ENCODE data around the gene GRIPAP1. TPM values are rescaled to one million over a fixed set of nuclear protein-coding genes. Genes with fewer than 3 reads are reported as not detected.
"Not testable (repeated sequence)": the region's sequence is repeated elsewhere in the genome, so short reads cannot be mapped to it uniquely, and the experiment has no call there.

The GRIPAP1 gene
- polyA plus RNA-seq, 3 donors = 3.8 to 103 (median 10.7) TPM

- H3K27me3 Mint-ChIP-seq (ENCODE audit: low read depth in 3 of 3) = peaks cover 0 to 8% (median 0%) of the 10 kb centered on the region in 3 donors
- Histone ChIP-seq H3K27ac (ENCODE audit: low read depth in 1 of 2, low read length in 2 of 2) (no peak overlapping the region), H3K4me1 (ENCODE audit: control insufficient read depth in 1 of 2, insufficient read depth in 2 of 2, low read length in 2 of 2) (no peaks in the 10 kb centered on the region), H2AFZ (ENCODE audit: insufficient read depth, low read depth, low read length, poor library complexity, severe bottlenecking) (no peak overlapping the region), H3K27me3 (ENCODE audit: control insufficient read depth in 2 of 2, insufficient read depth in 2 of 2, low read length in 2 of 2) (no peaks in the 10 kb centered on the region), H3K9me3 (replicated peaks in 1 of 2; ENCODE audit: control insufficient read depth in 1 of 2, insufficient read depth in 1 of 2, low read length in 2 of 2) (no peaks in the 10 kb centered on the region), H4K20me1 (ENCODE audit: insufficient read depth, low read length) (peaks cover 8% of the 10 kb centered on the region), H3K4me2 (replicated peaks; ENCODE audit: extremely low read depth, low read length, poor library complexity, severe bottlenecking) (no peak overlapping the region), H3K79me2 (ENCODE audit: insufficient read depth, low read length) (no peaks in the 10 kb centered on the region), H3K4me3 (replicated peaks in 1 of 3; ENCODE audit: low read depth in 2 of 3, low read length in 3 of 3) (no peak overlapping the region), H3K9ac (ENCODE audit: insufficient read depth, low read length, poor library complexity, severe bottlenecking) (no peak overlapping the region), H3K36me3 (replicated peaks in 1 of 2; ENCODE audit: control insufficient read depth in 1 of 2, insufficient read depth in 2 of 2, low read length in 2 of 2) (peaks cover 65 to 84% of the 10 kb centered on the region in 2 donors)
- no peak for DNase-seq
- H3K36me3 Mint-ChIP-seq = peaks cover 61 to 82% of the 10 kb centered on the region in 2 donors
- TF ChIP-seq CTCF (IDR thresholded peaks at IDR 0.05) = no peak
- no CpG with 5 or more reads among the region's 10 CpGs for WGBS (ENCODE audit: insufficient coverage)
- intact Hi-C loops (cut with micrococcal nuclease) = no loop called here
- H3K4me1 Mint-ChIP-seq = no peaks in the 10 kb centered on the region
- H3K27ac Mint-ChIP-seq = peak overlapping the region in 1 of 7 donors; percentile 16
- no peak overlapping the region for H3K4me3 Mint-ChIP-seq
- peaks cover 0 to 4% (median 0%) of the 10 kb centered on the region in 7 donors for H3K9me3 Mint-ChIP-seq
Observed at GRCh38 chrX:48981178-48981577, 20.9 kb downstream of the GRIPAP1 start.

GRCh38 chrX:48980341-48980740 is 21.7 kb downstream of the GRIPAP1 start:
- H3K4me2 ChIP-seq (replicated peaks; ENCODE audit: extremely low read depth, low read length, poor library complexity, severe bottlenecking); H3K9ac ChIP-seq (ENCODE audit: insufficient read depth, low read length, poor library complexity, severe bottlenecking); H3K27me3 Mint-ChIP-seq (ENCODE audit: low read depth in 3 of 3); H3K4me1 ChIP-seq (ENCODE audit: control insufficient read depth in 1 of 2, insufficient read depth in 2 of 2, low read length in 2 of 2); H3K4me1 Mint-ChIP-seq; intact Hi-C loops (cut with micrococcal nuclease); H3K4me3 ChIP-seq (replicated peaks in 1 of 3; ENCODE audit: low read depth in 2 of 3, low read length in 3 of 3); H3K9me3 ChIP-seq (replicated peaks in 1 of 2; ENCODE audit: control insufficient read depth in 1 of 2, insufficient read depth in 1 of 2, low read length in 2 of 2); H2AFZ ChIP-seq (ENCODE audit: insufficient read depth, low read depth, low read length, poor library complexity, severe bottlenecking); H3K79me2 ChIP-seq (ENCODE audit: insufficient read depth, low read length); H3K27me3 ChIP-seq (ENCODE audit: control insufficient read depth in 2 of 2, insufficient read depth in 2 of 2, low read length in 2 of 2); H4K20me1 ChIP-seq (ENCODE audit: insufficient read depth, low read length); H3K9me3 Mint-ChIP-seq; H3K4me3 Mint-ChIP-seq; H3K27ac ChIP-seq (ENCODE audit: low read depth in 1 of 2, low read length in 2 of 2); H3K27ac Mint-ChIP-seq; DNase-seq: not testable (repeated sequence)
- 100% methylated on average over 1 of the region's 10 CpGs for WGBS (ENCODE audit: insufficient coverage)
- H3K36me3 Mint-ChIP-seq = peaks cover 66 to 85% of the 10 kb centered on the region in 2 donors
- peaks cover 69 to 88% of the 10 kb centered on the region in 2 donors for H3K36me3 ChIP-seq (replicated peaks in 1 of 2; ENCODE audit: control insufficient read depth in 1 of 2, insufficient read depth in 2 of 2, low read length in 2 of 2)
